SK-N-SH (cell line): ENCODE results near the gene SCML2. TPM values are rescaled to one million over a fixed set of nuclear protein-coding genes. Genes with fewer than 3 reads are reported as not detected.

Experiments used
- CTCF ChIA-PET: fragments of 300-600, 350-600 bp; formaldehyde crosslinking; extraction: SDS; loops from one replicate; lab custom pipeline; 2021; lab: Yijun Ruan, JAX
- POLR2A ChIA-PET: fragments of 350-600 bp; sonication (Branson Sonifier 250); formaldehyde crosslinking; extraction: SDS; loops from one replicate; lab custom pipeline; 2020; ENCODE audit warnings: antibody characterized with exemption, inconsistent platforms; lab: Yijun Ruan, JAX
- DNase-seq: peaks from one replicate; pipeline ENCODE4 v3.0.0; 2012
- H2AFZ ChIP-seq: fragments of 200-600 bp; sonication (generic); 2 replicates; pipeline ENCODE4 v1.8.1; 2016; ENCODE audit warnings: antibody characterized with exemption, mild to moderate bottlenecking, low read depth
- H3F3A ChIP-seq: fragments of 200-600 bp; sonication (generic); replicated peaks from 2 replicates; pipeline ENCODE3; 2016; ENCODE audit warnings: antibody characterized with exemption, mild to moderate bottlenecking; ENCODE audit not compliant: insufficient read depth
- H3K27ac ChIP-seq, 2 experiments: fragments of 200-500 bp in 1 of 2; fragments of 200-600 bp in 1 of 2; sonication (Bioruptor generic) in 1 of 2; sonication (generic), shearing (Covaris generic) in 1 of 2; 2 replicates each; pipeline versions ENCODE4 v1.5.1 to v1.6.1; 2014 to 2016; ENCODE audit warnings: low read depth in 2 of 2, inconsistent platforms in 1 of 2, low read length in 1 of 2, mild to moderate bottlenecking in 1 of 2, mixed read lengths in 1 of 2
- H3K27me3 ChIP-seq: fragments of 200-600 bp; sonication (generic), shearing (Covaris generic); 2 replicates; pipeline ENCODE4 v1.6.1; 2016; ENCODE audit warnings: mixed run types; ENCODE audit not compliant: insufficient read depth
- H3K36me3 ChIP-seq, 2 experiments: fragments of 200-500 bp in 1 of 2; fragments of 200-600 bp in 1 of 2; sonication (Bioruptor generic) in 1 of 2; sonication (generic) in 1 of 2; replicated peaks in 1 of 2; 2 replicates each; pipeline versions ENCODE3 to v1.5.1; 2014 to 2016; ENCODE audit warnings: low read length in 1 of 2, mild to moderate bottlenecking in 1 of 2; ENCODE audit not compliant: insufficient read depth in 2 of 2, control insufficient read depth in 1 of 2
- H3K4me1 ChIP-seq, 2 experiments: fragments of 200-500 bp in 1 of 2; fragments of 200-600 bp in 1 of 2; sonication (Bioruptor generic) in 1 of 2; sonication (generic), shearing (Covaris generic) in 1 of 2; 2 replicates each; pipeline versions ENCODE4 v1.5.1 to v1.6.1; 2014 to 2016; ENCODE audit warnings: low read depth in 1 of 2, low read length in 1 of 2, mixed run types in 1 of 2; ENCODE audit not compliant: insufficient read depth in 2 of 2, control insufficient read depth in 1 of 2
- H3K4me2 ChIP-seq: fragments of 200-600 bp; sonication (generic), shearing (Covaris generic); 2 replicates; pipeline ENCODE4 v1.6.1; 2017; ENCODE audit warnings: mixed run types
- H3K4me3 ChIP-seq, 2 experiments: fragments of 200-500 bp in 1 of 2; fragments of 200-600 bp in 1 of 2; sonication (Bioruptor generic) in 1 of 2; sonication (generic), shearing (Covaris generic) in 1 of 2; 2 replicates each; pipeline versions ENCODE4 v1.5.1 to v1.8.1; 2014 to 2016; ENCODE audit warnings: low read depth in 2 of 2, inconsistent platforms in 1 of 2, low read length in 1 of 2, mild to moderate bottlenecking in 1 of 2, mixed read lengths in 1 of 2, moderate library complexity in 1 of 2
- H3K79me2 ChIP-seq: fragments of 200-600 bp; sonication (generic); 2 replicates; pipeline ENCODE4 v1.8.1; 2017; ENCODE audit warnings: mild to moderate bottlenecking; ENCODE audit not compliant: insufficient read depth
- H3K9ac ChIP-seq: fragments of 200-600 bp; sonication (generic); 2 replicates; pipeline ENCODE4 v1.6.1; 2017; ENCODE audit warnings: mixed run types
- H3K9me2 ChIP-seq: fragments of 200-600 bp; sonication (generic); 2 replicates; pipeline ENCODE4 v1.6.1; 2017; ENCODE audit warnings: mixed run types
- H3K9me3 ChIP-seq: fragments of 200-600 bp; sonication (generic); 2 replicates; pipeline ENCODE4 v1.6.1; 2017; ENCODE audit warnings: mixed run types, mild to moderate bottlenecking, moderate library complexity
- H4K20me1 ChIP-seq: fragments of 200-600 bp; sonication (generic); 2 replicates; pipeline ENCODE4 v1.6.1; 2017; ENCODE audit warnings: mild to moderate bottlenecking, mixed run types; ENCODE audit not compliant: insufficient read depth
- ELF1 ChIP-seq: IDR thresholded peaks from 2 replicates; pipeline ENCODE4 v1.4.0; 2012
- FOXJ3 ChIP-seq: sonication (generic); formaldehyde crosslinking; IDR thresholded peaks from 2 replicates; pipeline ENCODE4 v1.5.1; 2020; ENCODE audit warnings: mild to moderate bottlenecking, missing genetic modification reagents
- RAD21 ChIP-seq: IDR thresholded peaks from 2 replicates; pipeline ENCODE4 v1.6.1; 2012; ENCODE audit warnings: mild to moderate bottlenecking, low read length
- RFX5 ChIP-seq: IDR thresholded peaks from 2 replicates; pipeline ENCODE4 v1.6.1; 2012; ENCODE audit warnings: mild to moderate bottlenecking, improper control_type of control experiment, low read length
- RXRA ChIP-seq: IDR thresholded peaks from 2 replicates; pipeline ENCODE4 v1.4.0; 2012; ENCODE audit warnings: low read depth, mild to moderate bottlenecking, borderline replicate concordance
- SIN3A ChIP-seq: IDR thresholded peaks from 2 replicates; pipeline ENCODE4 v1.6.1; 2012; ENCODE audit warnings: low read depth, mild to moderate bottlenecking, low read length, moderate library complexity, borderline replicate concordance
- SMC3 ChIP-seq: IDR thresholded peaks from 2 replicates; pipeline ENCODE4 v1.6.1; 2012; ENCODE audit warnings: low read depth, low read length, improper control_type of control experiment
- WGBS: methylation state at CpG from one replicate; pipeline ENCODE4 v1.1.6; 2017; ENCODE audit warnings: low lambda C conversion rate; 5-methylcytosine and 5-hydroxymethylcytosine counted together
- polyA plus RNA-seq, 3 experiments: library from polyadenylated mRNA; depleted of rRNA; stranded (reverse); fragments of >200 nt; gene quantifications; 2 replicates each; pipeline ENCODE4 v1.2.3, GENCODE V29; 2012
- TF ChIP-seq, protein P1 (sequence below): IDR thresholded peaks from 2 replicates; pipeline ENCODE4 v1.6.1; 2012; ENCODE audit warnings: mild to moderate bottlenecking, low read depth, low read length, moderate library complexity
- TF ChIP-seq, protein P2 (sequence below): fragments of 200-600 bp; sonication (generic); IDR thresholded peaks from 2 replicates; pipeline ENCODE4 v1.6.1; 2017; ENCODE audit warnings: antibody characterized with exemption, mild to moderate bottlenecking, moderate library complexity
- TF ChIP-seq, protein P3 (sequence below): IDR thresholded peaks from 2 replicates; pipeline ENCODE4; 2012

Gene SCML2
- polyA plus RNA-seq, 1 of the 3 experiments (the other 2 are of a cell fraction): 3.2 TPM

DNA sequence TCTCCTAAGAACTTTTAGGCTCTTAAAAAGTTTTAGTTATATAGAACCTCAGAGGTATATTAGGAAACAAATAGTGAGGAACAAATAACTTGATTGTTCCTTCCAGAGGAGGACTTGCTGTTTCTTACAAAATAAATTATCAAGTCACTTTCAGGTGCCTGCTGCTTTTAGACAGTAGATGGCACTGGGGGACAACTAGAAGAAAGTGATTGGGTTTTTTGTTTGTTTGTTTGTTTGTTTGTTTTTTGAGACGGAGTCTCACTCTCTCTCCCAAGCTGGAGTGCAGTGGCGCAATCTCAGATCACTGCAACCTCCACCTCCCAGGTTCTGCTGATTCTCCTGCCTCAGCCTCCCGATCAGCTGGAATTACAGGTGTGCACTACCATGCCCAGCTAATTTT, 35.5 kb upstream of the SCML2 start:
- no peaks in the 10 kb centered on the region for H3K9me2 ChIP-seq
- no peak overlapping the region for H3K27ac ChIP-seq
- CTCF ChIA-PET: interaction anchor here (0.6 to 2.2 kb wide), 11 partner anchors 10 to 1146 kb away, joined by 3 to 25 read pairs (median 4); no protein-coding TSS in a partner anchor
- H3F3A ChIP-seq: no peaks in the 10 kb centered on the region
- no peaks in the 10 kb centered on the region for H3K9me3 ChIP-seq
- H3K27me3 ChIP-seq: no peaks in the 10 kb centered on the region
- TF ChIP-seq ELF1: no peak
- no peak for TF ChIP-seq SIN3A
- TF ChIP-seq, protein P1, sequence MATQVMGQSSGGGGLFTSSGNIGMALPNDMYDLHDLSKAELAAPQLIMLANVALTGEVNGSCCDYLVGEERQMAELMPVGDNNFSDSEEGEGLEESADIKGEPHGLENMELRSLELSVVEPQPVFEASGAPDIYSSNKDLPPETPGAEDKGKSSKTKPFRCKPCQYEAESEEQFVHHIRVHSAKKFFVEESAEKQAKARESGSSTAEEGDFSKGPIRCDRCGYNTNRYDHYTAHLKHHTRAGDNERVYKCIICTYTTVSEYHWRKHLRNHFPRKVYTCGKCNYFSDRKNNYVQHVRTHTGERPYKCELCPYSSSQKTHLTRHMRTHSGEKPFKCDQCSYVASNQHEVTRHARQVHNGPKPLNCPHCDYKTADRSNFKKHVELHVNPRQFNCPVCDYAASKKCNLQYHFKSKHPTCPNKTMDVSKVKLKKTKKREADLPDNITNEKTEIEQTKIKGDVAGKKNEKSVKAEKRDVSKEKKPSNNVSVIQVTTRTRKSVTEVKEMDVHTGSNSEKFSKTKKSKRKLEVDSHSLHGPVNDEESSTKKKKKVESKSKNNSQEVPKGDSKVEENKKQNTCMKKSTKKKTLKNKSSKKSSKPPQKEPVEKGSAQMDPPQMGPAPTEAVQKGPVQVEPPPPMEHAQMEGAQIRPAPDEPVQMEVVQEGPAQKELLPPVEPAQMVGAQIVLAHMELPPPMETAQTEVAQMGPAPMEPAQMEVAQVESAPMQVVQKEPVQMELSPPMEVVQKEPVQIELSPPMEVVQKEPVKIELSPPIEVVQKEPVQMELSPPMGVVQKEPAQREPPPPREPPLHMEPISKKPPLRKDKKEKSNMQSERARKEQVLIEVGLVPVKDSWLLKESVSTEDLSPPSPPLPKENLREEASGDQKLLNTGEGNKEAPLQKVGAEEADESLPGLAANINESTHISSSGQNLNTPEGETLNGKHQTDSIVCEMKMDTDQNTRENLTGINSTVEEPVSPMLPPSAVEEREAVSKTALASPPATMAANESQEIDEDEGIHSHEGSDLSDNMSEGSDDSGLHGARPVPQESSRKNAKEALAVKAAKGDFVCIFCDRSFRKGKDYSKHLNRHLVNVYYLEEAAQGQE: no peak
- TF ChIP-seq, protein P2, sequence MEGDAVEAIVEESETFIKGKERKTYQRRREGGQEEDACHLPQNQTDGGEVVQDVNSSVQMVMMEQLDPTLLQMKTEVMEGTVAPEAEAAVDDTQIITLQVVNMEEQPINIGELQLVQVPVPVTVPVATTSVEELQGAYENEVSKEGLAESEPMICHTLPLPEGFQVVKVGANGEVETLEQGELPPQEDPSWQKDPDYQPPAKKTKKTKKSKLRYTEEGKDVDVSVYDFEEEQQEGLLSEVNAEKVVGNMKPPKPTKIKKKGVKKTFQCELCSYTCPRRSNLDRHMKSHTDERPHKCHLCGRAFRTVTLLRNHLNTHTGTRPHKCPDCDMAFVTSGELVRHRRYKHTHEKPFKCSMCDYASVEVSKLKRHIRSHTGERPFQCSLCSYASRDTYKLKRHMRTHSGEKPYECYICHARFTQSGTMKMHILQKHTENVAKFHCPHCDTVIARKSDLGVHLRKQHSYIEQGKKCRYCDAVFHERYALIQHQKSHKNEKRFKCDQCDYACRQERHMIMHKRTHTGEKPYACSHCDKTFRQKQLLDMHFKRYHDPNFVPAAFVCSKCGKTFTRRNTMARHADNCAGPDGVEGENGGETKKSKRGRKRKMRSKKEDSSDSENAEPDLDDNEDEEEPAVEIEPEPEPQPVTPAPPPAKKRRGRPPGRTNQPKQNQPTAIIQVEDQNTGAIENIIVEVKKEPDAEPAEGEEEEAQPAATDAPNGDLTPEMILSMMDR: 0 out of 2 replicates have a peak, but pooled peaks have one; percentile 18
- TF ChIP-seq RAD21: peak; percentile 34
- TF ChIP-seq FOXJ3 (CRISPR knock-in tag): no peak
- TF ChIP-seq, all 33 proteins: peak for 2
- DNase-seq: no peak
- POLR2A ChIA-PET: no interaction called here
- Histone ChIP-seq H3K36me3 (no peaks in the 10 kb centered on the region), H2AFZ (no peak overlapping the region), H3K4me3 (no peak overlapping the region), H3K79me2 (no peaks in the 10 kb centered on the region), H4K20me1 (no peaks in the 10 kb centered on the region), H3K4me1 (no peaks in the 10 kb centered on the region), H3K9ac (no peak overlapping the region), H3K4me2 (no peak overlapping the region)
- 34% methylated on average over 3 of the region's 3 CpGs for WGBS

DNA sequence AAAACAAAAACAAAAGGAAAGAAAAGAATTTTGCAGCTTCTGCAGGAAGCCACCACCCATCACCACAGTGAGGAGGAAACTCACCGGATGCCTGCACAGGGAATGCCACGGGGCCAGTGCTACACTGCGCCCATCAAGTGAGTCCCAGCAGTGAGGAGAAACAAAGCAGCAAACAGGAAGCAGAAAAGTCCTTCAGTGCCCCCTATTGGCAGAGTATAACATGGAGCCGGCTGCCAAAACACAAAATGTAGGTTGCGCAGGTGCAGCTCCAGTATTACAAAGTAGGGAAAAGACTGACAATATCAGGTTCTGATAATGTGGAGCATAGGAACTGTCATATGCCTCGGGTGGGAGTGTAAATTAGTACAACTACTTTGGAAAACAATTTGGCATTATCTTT, 23.3 kb upstream of the SCML2 start:
- no peak overlapping the region for H3K4me3 ChIP-seq
- H3K79me2 ChIP-seq: no peaks in the 10 kb centered on the region
- H4K20me1 ChIP-seq: no peaks in the 10 kb centered on the region
- H3K4me2 ChIP-seq: no peak overlapping the region
- TF ChIP-seq RAD21: peak; percentile 75
- no peak for TF ChIP-seq ELF1
- TF ChIP-seq, protein P2: peak; percentile 59
- TF ChIP-seq, protein P3, sequence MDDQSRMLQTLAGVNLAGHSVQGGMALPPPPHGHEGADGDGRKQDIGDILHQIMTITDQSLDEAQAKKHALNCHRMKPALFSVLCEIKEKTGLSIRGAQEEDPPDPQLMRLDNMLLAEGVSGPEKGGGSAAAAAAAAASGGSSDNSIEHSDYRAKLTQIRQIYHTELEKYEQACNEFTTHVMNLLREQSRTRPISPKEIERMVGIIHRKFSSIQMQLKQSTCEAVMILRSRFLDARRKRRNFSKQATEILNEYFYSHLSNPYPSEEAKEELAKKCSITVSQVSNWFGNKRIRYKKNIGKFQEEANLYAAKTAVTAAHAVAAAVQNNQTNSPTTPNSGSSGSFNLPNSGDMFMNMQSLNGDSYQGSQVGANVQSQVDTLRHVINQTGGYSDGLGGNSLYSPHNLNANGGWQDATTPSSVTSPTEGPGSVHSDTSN: no peak
- no peak for TF ChIP-seq RXRA
- TF ChIP-seq SMC3: peak; percentile 52
- TF ChIP-seq RFX5: no peak
- no peak for TF ChIP-seq SIN3A
- TF ChIP-seq, protein P1: no peak
- H2AFZ ChIP-seq: no peak overlapping the region
- H3K36me3 ChIP-seq: no peaks in the 10 kb centered on the region
- H3K27me3 ChIP-seq: no peaks in the 10 kb centered on the region
- H3K4me1 ChIP-seq: no peaks in the 10 kb centered on the region
- no peak overlapping the region for H3K27ac ChIP-seq
- no peaks in the 10 kb centered on the region for H3K9me3 ChIP-seq
- WGBS: 8% methylated on average over 6 of the region's 6 CpGs
- H3K9ac ChIP-seq: no peak overlapping the region
- no peaks in the 10 kb centered on the region for H3F3A ChIP-seq
- ChIA-PET CTCF (interaction anchor here (0.6 to 2.3 kb wide), 17 partner anchors 9 to 956 kb away, joined by 3 to 9 read pairs (median 4); partner anchors contain the start of gene SCML2), POLR2A (no interaction called here)
- H3K9me2 ChIP-seq: no peaks in the 10 kb centered on the region
- DNase-seq: peak; percentile 46
